Neural cell (in vitro differentiated cells): ENCODE data around the gene IPPK. TPM values are rescaled to one million over a fixed set of nuclear protein-coding genes. Genes with fewer than 3 reads are reported as not detected.

Experiments used
- H2AFZ ChIP-seq: fragments of 200-600, 300-800 bp; sonication (generic), shearing (Covaris generic); 2 replicates; pipeline ENCODE4 v1.6.0; 2014; ENCODE audit warnings: low read depth, mild to moderate bottlenecking, antibody characterized with exemption, low read length, moderate library complexity
- H3F3A ChIP-seq: fragments of 200-600 bp; shearing (Covaris generic); 2 replicates; pipeline ENCODE4 v1.6.1; 2016; ENCODE audit warnings: mild to moderate bottlenecking, moderate library complexity, mixed read lengths, antibody characterized with exemption, low read length; ENCODE audit not compliant: insufficient read depth, poor library complexity, severe bottlenecking
- H3K27ac ChIP-seq: fragments of 200-600, 300-800 bp; sonication (generic), shearing (Covaris generic); 2 replicates; pipeline ENCODE4 v1.5.1; 2014; ENCODE audit warnings: mild to moderate bottlenecking, low read length, moderate library complexity
- H3K27me3 ChIP-seq: fragments of 300-800, 200-600 bp; sonication (generic), shearing (Covaris generic); 2 replicates; pipeline ENCODE4 v1.6.0; 2014; ENCODE audit warnings: mild to moderate bottlenecking, low read depth, low read length, moderate library complexity; ENCODE audit not compliant: insufficient read depth
- H3K36me3 ChIP-seq: fragments of 300-800, 200-600 bp; sonication (generic), shearing (Covaris generic); 2 replicates; pipeline ENCODE4 v1.5.1; 2014; ENCODE audit warnings: mild to moderate bottlenecking, antibody characterized with exemption, low read length, moderate library complexity; ENCODE audit not compliant: insufficient read depth
- H3K4me2 ChIP-seq: fragments of 300-800, 200-600 bp; sonication (generic), shearing (Covaris generic); 2 replicates; pipeline ENCODE4 v1.6.0; 2014; ENCODE audit warnings: mild to moderate bottlenecking, low read length
- H3K4me3 ChIP-seq: fragments of 300-800, 200-600 bp; sonication (generic), shearing (Covaris generic); 2 replicates; pipeline ENCODE4 v1.5.1; 2014; ENCODE audit warnings: mild to moderate bottlenecking, low read length, moderate library complexity
- H3K79me2 ChIP-seq: fragments of 200-600 bp; shearing (Covaris generic); replicated peaks from 2 replicates; pipeline ENCODE4 v1.6.0; 2014; ENCODE audit warnings: mild to moderate bottlenecking, low read length, moderate library complexity; ENCODE audit not compliant: insufficient read depth
- H3K9ac ChIP-seq: fragments of 300-800, 200-600 bp; sonication (generic), shearing (Covaris generic); 2 replicates; pipeline ENCODE4 v1.6.1; 2016; ENCODE audit warnings: mild to moderate bottlenecking, low read length, mixed read lengths
- H3K9me2 ChIP-seq: fragments of 200-600 bp; shearing (Covaris generic); 2 replicates; pipeline ENCODE4 v1.6.1; 2016; ENCODE audit warnings: mild to moderate bottlenecking, low read length, mixed read lengths; ENCODE audit not compliant: insufficient read depth
- H3K9me3 ChIP-seq: fragments of 200-600, 300-800 bp; sonication (generic), shearing (Covaris generic); 2 replicates; pipeline ENCODE4 v1.6.1; 2016; ENCODE audit warnings: mild to moderate bottlenecking, mixed run types, low read length, moderate library complexity, mixed read lengths
- H4K20me1 ChIP-seq: fragments of 200-600 bp; shearing (Covaris generic); 2 replicates; pipeline ENCODE4 v1.6.1; 2016; ENCODE audit warnings: mild to moderate bottlenecking, mixed run types; ENCODE audit not compliant: insufficient read depth
- CTCF ChIP-seq: fragments of 450-650 bp; IDR thresholded peaks from 2 replicates; pipeline ENCODE4 v1.5.1; 2014; ENCODE audit warnings: antibody characterized with exemption, mild to moderate bottlenecking, moderate library complexity; ENCODE audit not compliant: poor library complexity, severe bottlenecking
- EP300 ChIP-seq: fragments of 450-650 bp; conservative IDR thresholded peaks from 2 replicates; pipeline ENCODE4 v1.6.1; 2014; ENCODE audit warnings: antibody characterized with exemption, mild to moderate bottlenecking, moderate library complexity; ENCODE audit not compliant: poor library complexity, severe bottlenecking
- EZH2 ChIP-seq: fragments of 200-600, 300-800 bp; shearing (Covaris generic), sonication (generic); IDR thresholded peaks from 2 replicates; pipeline ENCODE4 v1.6.1; 2014; ENCODE audit warnings: antibody characterized with exemption, low read length, borderline replicate concordance, mild to moderate bottlenecking; ENCODE audit not compliant: insufficient read depth, poor library complexity, severe bottlenecking
- MXI1 ChIP-seq: fragments of 450-650 bp; conservative IDR thresholded peaks from 2 replicates; pipeline ENCODE4 v1.6.1; 2014; ENCODE audit warnings: antibody characterized with exemption, mild to moderate bottlenecking; ENCODE audit not compliant: poor library complexity, severe bottlenecking
- POLR2AphosphoS5 ChIP-seq: IDR thresholded peaks from 2 replicates; pipeline ENCODE4 v1.6.1; 2012
- RAD21 ChIP-seq: fragments of 450-650 bp; conservative IDR thresholded peaks from 2 replicates; pipeline ENCODE4 v1.6.1; 2014; ENCODE audit warnings: antibody characterized with exemption, mild to moderate bottlenecking, moderate library complexity
- REST ChIP-seq: IDR thresholded peaks from 2 replicates; pipeline ENCODE4 v1.6.1; 2012; ENCODE audit warnings: borderline replicate concordance
- SMC3 ChIP-seq: fragments of 450-650 bp; conservative IDR thresholded peaks from 2 replicates; pipeline ENCODE4 v1.6.1; 2014; ENCODE audit warnings: antibody characterized with exemption, mild to moderate bottlenecking, moderate library complexity; ENCODE audit not compliant: poor library complexity
- TAF1 ChIP-seq: IDR thresholded peaks from 2 replicates; pipeline ENCODE4 v1.6.1; 2012; ENCODE audit warnings: low read depth
- polyA plus RNA-seq: library from polyadenylated mRNA; depleted of rRNA; stranded (reverse); fragments of >200 nt; gene quantifications from 2 replicates; pipeline ENCODE4 v1.2.3, GENCODE V29; 2014

IPPK gene
- polyA plus RNA-seq, 1 donor from 2014 or later, result 34.3 TPM

GRCh38 chr9:92658611-92659010 lies 11.3 kb downstream of the IPPK start:
- no peaks in the 10 kb centered on the region for H3F3A ChIP-seq
- no peak overlapping the region for H3K4me3 ChIP-seq
- H2AFZ ChIP-seq, result no peak overlapping the region
- H3K36me3 ChIP-seq, result no peaks in the 10 kb centered on the region
- H3K27me3 ChIP-seq, result no peaks in the 10 kb centered on the region
- H3K9me2 ChIP-seq, result no peaks in the 10 kb centered on the region
- H3K4me2 ChIP-seq, result no peak overlapping the region
- H4K20me1 ChIP-seq, result no peaks in the 10 kb centered on the region
- no peaks in the 10 kb centered on the region for H3K79me2 ChIP-seq
- H3K9ac ChIP-seq, result no peak overlapping the region
- no peak overlapping the region for H3K27ac ChIP-seq
- no peaks in the 10 kb centered on the region for H3K9me3 ChIP-seq
- no peak for TF ChIP-seq POLR2AphosphoS5
- TF ChIP-seq RAD21, result no peak
- TF ChIP-seq TAF1, result no peak
- no peak for TF ChIP-seq EP300
- no peak for TF ChIP-seq REST
- TF ChIP-seq CTCF, result no peak
- TF ChIP-seq SMC3, result no peak
- no peak for TF ChIP-seq MXI1
- TF ChIP-seq EZH2, result no peak

- H2AFZ ChIP-seq, result no peak overlapping the region
- no peaks in the 10 kb centered on the region for H3K79me2 ChIP-seq
- H3K4me3 ChIP-seq, result no peak overlapping the region
- H4K20me1 ChIP-seq, result no peaks in the 10 kb centered on the region
- H3F3A ChIP-seq, result no peaks in the 10 kb centered on the region
- no peak overlapping the region for H3K4me2 ChIP-seq
- no peak overlapping the region for H3K27ac ChIP-seq
- no peaks in the 10 kb centered on the region for H3K27me3 ChIP-seq
- no peak for TF ChIP-seq MXI1
- no peak for TF ChIP-seq SMC3
- TF ChIP-seq POLR2AphosphoS5, result no peak
- no peak for TF ChIP-seq EP300
- no peak for TF ChIP-seq TAF1
- TF ChIP-seq EZH2, result no peak
- no peak for TF ChIP-seq CTCF
- no peak for TF ChIP-seq RAD21
- no peak for TF ChIP-seq REST
- no peaks in the 10 kb centered on the region for H3K36me3 ChIP-seq
- H3K9me3 ChIP-seq, result no peaks in the 10 kb centered on the region
- no peaks in the 10 kb centered on the region for H3K9me2 ChIP-seq
- H3K9ac ChIP-seq, result no peak overlapping the region
Observed at GRCh38 chr9:92658176-92658575, 11.8 kb downstream of the IPPK start.
